ENCODE data around the gene TNFRSF1B.

The TNFRSF1B gene

DNA sequence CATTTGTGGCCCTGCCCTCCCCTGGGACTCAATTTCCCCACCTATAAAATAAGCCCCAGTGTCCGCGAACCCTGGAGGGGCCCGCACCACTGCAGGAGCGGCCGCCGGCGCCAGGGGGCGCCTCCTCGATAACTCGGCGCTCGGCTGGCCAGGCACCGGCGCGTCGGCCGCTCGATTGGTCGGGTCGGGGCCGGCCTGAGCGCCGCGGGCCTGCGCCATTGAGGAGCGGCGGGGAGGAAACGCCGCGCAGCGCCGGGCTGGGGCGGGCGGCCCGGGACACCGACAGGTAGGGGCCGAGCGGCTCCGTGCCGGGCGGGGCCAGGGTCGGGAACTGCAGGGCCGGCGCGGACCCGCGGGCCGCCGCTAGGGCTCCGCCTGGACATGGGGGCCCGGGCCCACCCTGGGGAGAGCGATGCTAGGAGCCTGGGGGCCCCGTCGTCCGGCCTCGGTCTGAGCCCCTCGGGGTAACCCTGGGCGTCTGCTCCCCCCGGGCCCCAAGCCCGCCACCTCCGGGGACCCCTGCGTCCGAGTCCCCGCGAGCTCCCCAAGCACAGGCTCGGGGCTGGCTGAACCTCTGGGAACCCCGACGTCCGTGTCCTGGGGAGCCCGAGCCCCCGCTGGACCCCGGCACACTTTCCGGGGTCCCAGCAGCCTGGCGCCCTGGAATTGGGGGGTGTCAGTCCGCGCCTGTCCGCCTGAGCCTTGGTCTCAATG lies 63.2 kb downstream of the TNFRSF1B start, which contains the start of gene VPS13D (continued):
- TF ChIP-seq ZNF561 (tag by site-specific recombination; IDR thresholded peaks at IDR 0.05; ENCODE audit: borderline replicate concordance) (peak; percentile 60; the same call in 1 of the 2 replicates), ZNF692 (tag by site-specific recombination; IDR thresholded peaks at IDR 0.05) (peak; percentile 56; the same call in 1 of the 2 replicates), ZBTB48 (tag by site-specific recombination; IDR thresholded peaks at IDR 0.05) (no peak), OVOL3 (tag by site-specific recombination; IDR thresholded peaks at IDR 0.05) (no peak), ZNF184 (tag by site-specific recombination; IDR thresholded peaks at IDR 0.05) (peak; percentile 60; the same call in 1 of the 2 replicates), ZNF394 (tag by site-specific recombination; IDR thresholded peaks at IDR 0.05; ENCODE audit: borderline replicate concordance) (no peak), YY1 (tag by site-specific recombination; IDR thresholded peaks at IDR 0.05) (peak; percentile 78; the same call in 1 of the 2 replicates)

DNA sequence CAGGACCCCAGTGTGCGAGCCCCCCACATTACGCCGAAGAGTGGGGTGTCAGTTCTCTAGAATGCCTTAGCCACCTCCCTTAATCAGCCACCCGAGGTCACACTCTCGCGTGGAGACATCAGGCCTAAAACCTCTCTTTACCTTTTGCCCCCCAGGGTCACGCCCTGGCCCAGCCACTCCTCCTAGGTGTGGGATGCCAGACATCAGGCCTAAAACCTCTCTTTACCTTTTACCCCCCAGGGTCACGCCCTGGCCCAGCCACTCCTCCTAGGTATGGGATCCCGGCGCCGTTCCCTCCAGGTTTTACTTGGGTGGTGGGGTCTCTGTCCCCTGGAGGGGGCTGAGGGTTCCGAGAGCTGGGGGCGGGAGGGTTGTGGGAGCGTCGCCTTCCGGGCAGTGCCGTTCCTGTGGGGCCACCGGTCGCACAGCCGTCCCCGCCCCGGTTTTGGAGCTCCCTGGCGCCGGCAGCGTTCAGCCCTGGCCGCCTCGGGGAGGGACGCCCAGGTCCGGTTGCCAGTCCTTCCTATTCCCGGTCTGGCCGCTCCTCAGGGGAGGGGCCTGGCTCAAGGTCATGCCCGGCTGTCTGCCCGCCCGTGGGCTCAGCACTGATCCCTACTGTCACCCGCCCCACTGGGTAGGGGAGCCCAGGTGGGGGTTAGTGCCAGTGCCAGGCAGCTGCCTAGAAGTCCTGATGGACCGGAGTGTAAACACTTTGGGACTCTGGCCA lies 63.9 kb downstream of the TNFRSF1B start:
- peak overlapping the region; percentile 87 for H3K4me3 ChIP-seq (ENCODE audit: low read depth, low read length)
- peaks cover 0 to 16% of the 10 kb centered on the region in 2 experiments; a peak in 2 of 3 replicates for H3K36me3 ChIP-seq (ENCODE audit: control insufficient read depth in 2 of 2, insufficient read depth in 1 of 2, low read length in 2 of 2)
- CTCF ChIA-PET = interaction anchor here (0.7 kb wide), 1 partner anchor 382 kb away, joined by 3 read pairs; no protein-coding TSS in a partner anchor
- no peaks in the 10 kb centered on the region for H3K9me3 ChIP-seq (ENCODE audit: control insufficient read depth, insufficient read depth, low read depth, low read length)
- peak overlapping the region; percentile 48; the same call in 1 of the 2 replicates for H3K27ac ChIP-seq (ENCODE audit: extremely low read depth, low read depth, low read length)
- 0 out of 2 replicates have a peak, but pooled peaks cover 3% of the 10 kb centered on the region for H3K4me1 ChIP-seq (ENCODE audit: control insufficient read depth, insufficient read depth, low read length)
- POLR2A ChIA-PET = interaction anchor here (0.9 kb wide), 1 partner anchor 386 kb away, joined by 3 read pairs; no protein-coding TSS in a partner anchor
- TF ChIP-seq BCL11B (tag by site-specific recombination; IDR thresholded peaks at IDR 0.05; ENCODE audit: low read depth) = no peak
- TF ChIP-seq WT1 (tag by site-specific recombination; IDR thresholded peaks at IDR 0.05) = no peak
- TF ChIP-seq ZNF155 (tag by site-specific recombination; IDR thresholded peaks at IDR 0.05) = no peak
- TF ChIP-seq ZNF354C (tag by site-specific recombination; IDR thresholded peaks at IDR 0.05; ENCODE audit: borderline replicate concordance, low read depth) = no peak
- no peak for TF ChIP-seq ZNF423 (tag by site-specific recombination; IDR thresholded peaks at IDR 0.05)
- TF ChIP-seq ZNF549 (tag by site-specific recombination; IDR thresholded peaks at IDR 0.05) = no peak
- TF ChIP-seq, protein P1, sequence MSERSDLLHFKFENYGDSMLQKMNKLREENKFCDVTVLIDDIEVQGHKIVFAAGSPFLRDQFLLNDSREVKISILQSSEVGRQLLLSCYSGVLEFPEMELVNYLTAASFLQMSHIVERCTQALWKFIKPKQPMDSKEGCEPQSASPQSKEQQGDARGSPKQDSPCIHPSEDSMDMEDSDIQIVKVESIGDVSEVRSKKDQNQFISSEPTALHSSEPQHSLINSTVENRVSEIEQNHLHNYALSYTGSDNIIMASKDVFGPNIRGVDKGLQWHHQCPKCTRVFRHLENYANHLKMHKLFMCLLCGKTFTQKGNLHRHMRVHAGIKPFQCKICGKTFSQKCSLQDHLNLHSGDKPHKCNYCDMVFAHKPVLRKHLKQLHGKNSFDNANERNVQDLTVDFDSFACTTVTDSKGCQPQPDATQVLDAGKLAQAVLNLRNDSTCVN (tag by site-specific recombination; optimal IDR thresholded peaks at IDR 0.05) = peak; percentile 10
- TF ChIP-seq ZNF221 (tag by site-specific recombination; IDR thresholded peaks at IDR 0.05; ENCODE audit: borderline replicate concordance) = no peak
- no peak for TF ChIP-seq ZBTB11 (tag by site-specific recombination; conservative IDR thresholded peaks at IDR 0.05; ENCODE audit: low read depth)
- no peak; the same call in 1 of the 2 replicates for TF ChIP-seq KLF8 (tag by site-specific recombination; IDR thresholded peaks at IDR 0.05)
- TF ChIP-seq ZNF19 (tag by site-specific recombination; IDR thresholded peaks at IDR 0.05; ENCODE audit: low read depth) = no peak
- TF ChIP-seq ZNF600 (tag by site-specific recombination; IDR thresholded peaks at IDR 0.05) = peak; percentile 66
- no peak for TF ChIP-seq ZNF580 (tag by site-specific recombination; IDR thresholded peaks at IDR 0.05)
- no peak for TF ChIP-seq ZNF555 (tag by site-specific recombination; conservative IDR thresholded peaks at IDR 0.05)
- no peak for TF ChIP-seq ZNF843 (tag by site-specific recombination; IDR thresholded peaks at IDR 0.05)
- TF ChIP-seq PBX3 (CRISPR knock-in tag; IDR thresholded peaks at IDR 0.05) = no peak
- TF ChIP-seq ZBTB17 (tag by site-specific recombination; IDR thresholded peaks at IDR 0.05) = no peak
- TF ChIP-seq ZNF146 (tag by site-specific recombination; IDR thresholded peaks at IDR 0.05) = no peak
- no peak for TF ChIP-seq ZNF837 (tag by site-specific recombination; IDR thresholded peaks at IDR 0.05)
- TF ChIP-seq GLI4 (tag by site-specific recombination; IDR thresholded peaks at IDR 0.05) = no peak
- peak; percentile 56; the same call in 1 of the 2 replicates for TF ChIP-seq ZBTB20 (tag by site-specific recombination; IDR thresholded peaks at IDR 0.05)

Measured in HEK293 (cell line).